ENCODE measurements around the gene SPATA1. TPM values are rescaled to one million over a fixed set of nuclear protein-coding genes. Genes with fewer than 3 reads are reported as not detected.

The SPATA1 gene
- polyA plus RNA-seq, 3 donors = 0.40 to 1.9 (median 0.43) TPM

DNA sequence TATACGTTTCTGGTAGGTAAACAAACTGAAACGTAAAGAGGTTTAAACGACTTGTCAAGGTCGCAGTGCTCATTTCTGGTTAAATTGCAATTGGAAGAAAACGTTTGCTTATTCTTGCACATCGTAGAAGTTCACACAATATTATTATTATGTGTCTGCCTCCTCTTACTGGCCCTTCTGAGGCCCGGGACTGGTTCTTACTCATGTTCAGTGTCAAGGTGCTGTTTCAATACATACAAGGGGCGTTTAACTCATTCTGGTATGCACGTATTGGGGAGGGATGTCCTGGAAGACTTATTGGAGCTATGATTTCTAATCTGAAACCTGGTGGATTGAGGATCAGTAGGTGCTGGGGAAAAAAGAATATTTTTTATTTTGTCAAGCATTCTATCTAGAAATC, 26.2 kb upstream of the SPATA1 start:
- Histone ChIP-seq H3K27ac (ENCODE audit: low read depth in 1 of 2, low read length in 2 of 2) (peak overlapping the region; percentile 90 to 91), H3K79me2 (ENCODE audit: insufficient read depth, low read length) (peaks cover 61% of the 10 kb centered on the region), H3K9me3 (replicated peaks in 1 of 2; ENCODE audit: control insufficient read depth in 1 of 2, insufficient read depth in 1 of 2, low read length in 2 of 2) (no peaks in the 10 kb centered on the region), H3K4me1 (ENCODE audit: control insufficient read depth in 1 of 2, insufficient read depth in 2 of 2, low read length in 2 of 2) (peaks cover 18 to 30% of the 10 kb centered on the region in 2 donors), H3K9ac (ENCODE audit: insufficient read depth, low read length, poor library complexity, severe bottlenecking) (peak overlapping the region; percentile 84), H3K4me3 (replicated peaks in 1 of 3; ENCODE audit: low read depth in 2 of 3, low read length in 3 of 3) (peak overlapping the region; percentile 84 to 95 (median 92)), H2AFZ (ENCODE audit: insufficient read depth, low read depth, low read length, poor library complexity, severe bottlenecking) (peak overlapping the region; percentile 94), H3K4me2 (replicated peaks; ENCODE audit: extremely low read depth, low read length, poor library complexity, severe bottlenecking) (peak overlapping the region; percentile 77), H3K27me3 (ENCODE audit: control insufficient read depth in 2 of 2, insufficient read depth in 2 of 2, low read length in 2 of 2) (peaks cover 5 to 8% of the 10 kb centered on the region in 2 donors), H3K36me3 (replicated peaks in 1 of 2; ENCODE audit: control insufficient read depth in 1 of 2, insufficient read depth in 2 of 2, low read length in 2 of 2) (peaks cover 21 to 37% of the 10 kb centered on the region in 2 donors), H4K20me1 (ENCODE audit: insufficient read depth, low read length) (peaks cover 22% of the 10 kb centered on the region)
- Mint-ChIP-seq H3K36me3 (peaks cover 40 to 43% of the 10 kb centered on the region in 2 donors), H3K27ac (peak overlapping the region in 6 of 7 donors; percentile 3 to 99 (median 96)), H3K4me1 (peaks cover 34% of the 10 kb centered on the region), H3K27me3 (ENCODE audit: low read depth in 3 of 3) (peaks cover 3 to 21% (median 13%) of the 10 kb centered on the region in 3 donors), H3K4me3 (peak overlapping the region; percentile 98 to 99), H3K9me3 (peaks cover 9 to 20% (median 13%) of the 10 kb centered on the region in 7 donors)
- WGBS (ENCODE audit: insufficient coverage) = 0% methylated on average over 1 of the region's 9 CpGs
- TF ChIP-seq, protein P1, sequence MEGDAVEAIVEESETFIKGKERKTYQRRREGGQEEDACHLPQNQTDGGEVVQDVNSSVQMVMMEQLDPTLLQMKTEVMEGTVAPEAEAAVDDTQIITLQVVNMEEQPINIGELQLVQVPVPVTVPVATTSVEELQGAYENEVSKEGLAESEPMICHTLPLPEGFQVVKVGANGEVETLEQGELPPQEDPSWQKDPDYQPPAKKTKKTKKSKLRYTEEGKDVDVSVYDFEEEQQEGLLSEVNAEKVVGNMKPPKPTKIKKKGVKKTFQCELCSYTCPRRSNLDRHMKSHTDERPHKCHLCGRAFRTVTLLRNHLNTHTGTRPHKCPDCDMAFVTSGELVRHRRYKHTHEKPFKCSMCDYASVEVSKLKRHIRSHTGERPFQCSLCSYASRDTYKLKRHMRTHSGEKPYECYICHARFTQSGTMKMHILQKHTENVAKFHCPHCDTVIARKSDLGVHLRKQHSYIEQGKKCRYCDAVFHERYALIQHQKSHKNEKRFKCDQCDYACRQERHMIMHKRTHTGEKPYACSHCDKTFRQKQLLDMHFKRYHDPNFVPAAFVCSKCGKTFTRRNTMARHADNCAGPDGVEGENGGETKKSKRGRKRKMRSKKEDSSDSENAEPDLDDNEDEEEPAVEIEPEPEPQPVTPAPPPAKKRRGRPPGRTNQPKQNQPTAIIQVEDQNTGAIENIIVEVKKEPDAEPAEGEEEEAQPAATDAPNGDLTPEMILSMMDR (IDR thresholded peaks at IDR 0.05) = no peak
- intact Hi-C loops (cut with micrococcal nuclease) = no loop called here
- DNase-seq = no peak

DNA sequence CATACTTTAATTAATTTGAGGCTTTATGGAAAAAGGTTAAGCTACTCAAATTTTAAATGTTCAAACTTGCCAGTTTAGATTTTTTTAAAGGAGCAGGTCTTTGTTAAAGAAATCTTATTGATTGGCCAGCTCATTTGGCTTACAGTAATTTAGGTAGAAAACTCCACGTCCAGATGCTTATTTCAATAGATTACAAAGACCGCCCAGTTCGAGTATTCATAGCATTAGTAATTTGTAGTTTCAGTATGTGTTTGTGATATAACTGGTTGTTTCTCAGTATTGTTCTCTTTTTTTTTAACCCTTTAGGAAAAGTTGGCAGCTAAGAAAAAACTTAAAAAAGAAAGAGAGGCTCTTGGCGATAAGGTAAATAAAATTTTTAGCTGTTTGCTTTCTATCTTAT, 25.5 kb upstream of the SPATA1 start:
- H3K4me1 ChIP-seq (ENCODE audit: control insufficient read depth in 1 of 2, insufficient read depth in 2 of 2, low read length in 2 of 2) = peaks cover 18 to 30% of the 10 kb centered on the region in 2 donors
- H3K79me2 ChIP-seq (ENCODE audit: insufficient read depth, low read length) = peaks cover 68% of the 10 kb centered on the region
- H3K4me3 ChIP-seq (replicated peaks in 1 of 3; ENCODE audit: low read depth in 2 of 3, low read length in 3 of 3) = peak overlapping the region in 1 of 3 experiments; percentile 92
- Mint-ChIP-seq H3K27me3 (ENCODE audit: low read depth in 3 of 3) (peaks cover 3 to 19% (median 7%) of the 10 kb centered on the region in 3 donors), H3K4me3 (peak overlapping the region in 1 of 2 donors; percentile 46), H3K4me1 (peaks cover 34% of the 10 kb centered on the region), H3K27ac (no peak overlapping the region), H3K9me3 (peaks cover 9 to 20% (median 13%) of the 10 kb centered on the region in 7 donors), H3K36me3 (peaks cover 45 to 47% of the 10 kb centered on the region in 2 donors)
- intact Hi-C loops (cut with micrococcal nuclease) = no loop called here
- peak overlapping the region; percentile 77 for H3K4me2 ChIP-seq (replicated peaks; ENCODE audit: extremely low read depth, low read length, poor library complexity, severe bottlenecking)
- H4K20me1 ChIP-seq (ENCODE audit: insufficient read depth, low read length) = peaks cover 22% of the 10 kb centered on the region
- peaks cover 5 to 8% of the 10 kb centered on the region in 2 donors for H3K27me3 ChIP-seq (ENCODE audit: control insufficient read depth in 2 of 2, insufficient read depth in 2 of 2, low read length in 2 of 2)
- DNase-seq = no peak
- TF ChIP-seq, protein P1 (IDR thresholded peaks at IDR 0.05) = no peak
- H3K27ac ChIP-seq (ENCODE audit: low read depth in 1 of 2, low read length in 2 of 2) = no peak overlapping the region
- H3K36me3 ChIP-seq (replicated peaks in 1 of 2; ENCODE audit: control insufficient read depth in 1 of 2, insufficient read depth in 2 of 2, low read length in 2 of 2) = peaks cover 24 to 44% of the 10 kb centered on the region in 2 donors
- no peak overlapping the region for H2AFZ ChIP-seq (ENCODE audit: insufficient read depth, low read depth, low read length, poor library complexity, severe bottlenecking)
- no peak overlapping the region for H3K9ac ChIP-seq (ENCODE audit: insufficient read depth, low read length, poor library complexity, severe bottlenecking)
- H3K9me3 ChIP-seq (replicated peaks in 1 of 2; ENCODE audit: control insufficient read depth in 1 of 2, insufficient read depth in 1 of 2, low read length in 2 of 2) = no peaks in the 10 kb centered on the region
- WGBS (ENCODE audit: insufficient coverage) = 100% methylated on average over 1 of the region's 4 CpGs
